Sigmoid colon (tissue), 7 donors: ENCODE results near the gene FXYD2. TPM values are rescaled to one million over a fixed set of nuclear protein-coding genes. Genes with fewer than 3 reads are reported as not detected.

Source experiments
- DNase-seq: peaks from one replicate; pipeline ENCODE4 v3.0.0-alpha.2; 2019
- H3K27ac ChIP-seq, 4 donors: fragments of 200-600 bp; sonication (generic); one replicate each; pipeline ENCODE4 v1.5.1; 2016 to 2019; ENCODE audit warnings: mild to moderate bottlenecking in 1 of 4
- H3K27me3 ChIP-seq, 3 donors: fragments of 200-600 bp; sonication (generic); one replicate each; pipeline ENCODE4 v1.5.1; 2019; ENCODE audit warnings: mild to moderate bottlenecking in 1 of 3
- H3K36me3 ChIP-seq, 4 donors: fragments of 200-600 bp; sonication (generic); one replicate each; pipeline ENCODE4 v1.5.1; 2016 to 2019
- H3K4me1 ChIP-seq, 4 donors: fragments of 200-600 bp; sonication (generic); one replicate each; pipeline ENCODE4 v1.5.1; 2017 to 2019
- H3K4me3 ChIP-seq, 4 donors: fragments of 200-600 bp; sonication (generic); one replicate each; pipeline ENCODE4 v1.5.1; 2017 to 2019; ENCODE audit warnings: mild to moderate bottlenecking in 2 of 4, moderate library complexity in 1 of 4
- H3K9me3 ChIP-seq, 4 donors: fragments of 200-600 bp in 3 of 4; sonication (generic) in 3 of 4; one replicate each; pipeline versions ENCODE4 v1.5.1 to v1.6.1; 2013 to 2019
- CTCF ChIP-seq, 4 experiments: fragments of 450-650 bp in 3 of 4; fragments of 200-600 bp in 1 of 4; IDR thresholded peaks; one replicate each; pipeline ENCODE4 v1.5.1; 2016 to 2019; ENCODE audit warnings: antibody characterized with exemption in 4 of 4, mild to moderate bottlenecking in 3 of 4, moderate library complexity in 2 of 4
- EP300 ChIP-seq, 4 donors: sonication (generic); formaldehyde crosslinking; IDR thresholded peaks; one replicate each; pipeline ENCODE4 v1.6.1; 2017; ENCODE audit warnings: antibody characterized with exemption in 4 of 4
- POLR2A ChIP-seq, 2 donors: fragments of 450-650 bp; IDR thresholded peaks; one replicate each; pipeline ENCODE4 v1.6.1; 2016; ENCODE audit warnings: antibody characterized with exemption in 2 of 2, mild to moderate bottlenecking in 2 of 2, moderate library complexity in 2 of 2
- POLR2AphosphoS5 ChIP-seq, 4 donors: sonication (generic); formaldehyde crosslinking; IDR thresholded peaks; one replicate each; pipeline ENCODE4 v1.6.1; 2017; ENCODE audit warnings: antibody characterized with exemption in 4 of 4
- WGBS, 2 donors: extraction: QIAGEN DNeasy Blood & Tissue Kit; methylation state at CpG; one replicate each; pipeline ENCODE4 v1.1.7; 2013; 5-methylcytosine and 5-hydroxymethylcytosine counted together
- intact Hi-C: fragments of 100-400 bp; cut with DNase I; formaldehyde crosslinking; loops from one replicate; pipeline ENCODE4 v1.15.1; 2023
- polyA plus RNA-seq, 3 donors: library from polyadenylated mRNA; stranded (reverse); fragments of 200-250 nt; gene quantifications; one replicate each; pipeline ENCODE4 v1.2.3, GENCODE V29; 2013
- total RNA-seq, 4 donors: library from RNA; depleted of rRNA; stranded (reverse); fragments of >200 nt; gene quantifications; one replicate each; pipeline ENCODE4 v1.1.0, GENCODE V29; 2016
- donor health status: healthy with polysubstance abuse.
- donor health status: Bipolar disorder and iron deficiency.
- donor health status: healthy.

FXYD2 gene
- total and polyA plus RNA-seq, 7 donors, result 3.2 to 6.6 (median 4.2) TPM; not detected in 1

GRCh38 chr11:117820071-117820470, 4.5 kb downstream of the FXYD2 start:
- no peaks in the 10 kb centered on the region for H3K27me3 ChIP-seq
- WGBS, 2 donors, result 21 to 66% methylated on average over 11 of the region's 11 CpGs
- H3K4me1 ChIP-seq, result peaks cover 0 to 50% (median 34%) of the 10 kb centered on the region in 4 donors
- DNase-seq, result no peak
- TF ChIP-seq POLR2A (IDR thresholded peaks at IDR 0.05) (no peak), EP300 (IDR thresholded peaks at IDR 0.05) (no peak), CTCF (IDR thresholded peaks at IDR 0.05) (no peak), POLR2AphosphoS5 (IDR thresholded peaks at IDR 0.05) (no peak)
- H3K4me3 ChIP-seq, result no peak overlapping the region
- H3K36me3 ChIP-seq, result no peaks in the 10 kb centered on the region
- H3K9me3 ChIP-seq, result no peaks in the 10 kb centered on the region
- no peak overlapping the region for H3K27ac ChIP-seq
- intact Hi-C loops, result no loop called here

- H3K4me1 ChIP-seq, result peaks cover 0 to 52% (median 38%) of the 10 kb centered on the region in 4 donors
- intact Hi-C loops, result no loop called here
- no peaks in the 10 kb centered on the region for H3K9me3 ChIP-seq
- no peak overlapping the region for H3K4me3 ChIP-seq
- WGBS, 2 donors, result 69 to 75% methylated on average over 10 of the region's 10 CpGs
- TF ChIP-seq CTCF (IDR thresholded peaks at IDR 0.05) (peak in 3 of 4 experiments; percentile 14 to 38 (median 18)), EP300 (IDR thresholded peaks at IDR 0.05) (no peak), POLR2AphosphoS5 (IDR thresholded peaks at IDR 0.05) (no peak), POLR2A (IDR thresholded peaks at IDR 0.05) (no peak)
- no peaks in the 10 kb centered on the region for H3K36me3 ChIP-seq
- H3K27me3 ChIP-seq, result no peaks in the 10 kb centered on the region
- H3K27ac ChIP-seq, result no peak overlapping the region
- peak; percentile 82 for DNase-seq
These were observed 5.2 kb downstream of the FXYD2 start for GRCh38 chr11:117819096-117820040.

- H3K27ac ChIP-seq, result peak overlapping the region in 1 of 4 donors; percentile 9
These were observed 6.3 kb downstream of the FXYD2 start for GRCh38 chr11:117818041-117818873.

More at GRCh38 chr11:117818041-117818873, 6.3 kb downstream of the FXYD2 start:
- WGBS, 2 donors, result 57 to 59% methylated on average over 9 of the region's 9 CpGs
- H3K4me3 ChIP-seq, result no peak overlapping the region
- TF ChIP-seq POLR2A (IDR thresholded peaks at IDR 0.05) (no peak), EP300 (IDR thresholded peaks at IDR 0.05) (no peak), POLR2AphosphoS5 (IDR thresholded peaks at IDR 0.05) (no peak), CTCF (IDR thresholded peaks at IDR 0.05) (no peak)
- intact Hi-C loops, result no loop called here
- H3K27me3 ChIP-seq, result no peaks in the 10 kb centered on the region
- peaks cover 0 to 46% (median 34%) of the 10 kb centered on the region in 4 donors for H3K4me1 ChIP-seq
- H3K9me3 ChIP-seq, result no peaks in the 10 kb centered on the region
- H3K36me3 ChIP-seq, result no peaks in the 10 kb centered on the region
- DNase-seq, result no peak
